T-cell (primary cell): ENCODE results near the gene ZNF385A. TPM values are rescaled to one million over a fixed set of nuclear protein-coding genes. Genes with fewer than 3 reads are reported as not detected.

ENCODE experiments used
- ATAC-seq, 4 experiments: fragments of 200-7000 bp in 3 of 4; fragments of 150-1000 bp in 1 of 4; cut with Tn5 transposase; replicated peaks in 1 of 4; 1 replicate in 3 of 4; 2 replicates in 1 of 4; pipeline ENCODE4 v1.10.0; 2021; ENCODE audit warnings: moderate library complexity in 3 of 4, mild to moderate bottlenecking in 2 of 4, moderate number of reproducible peaks in 1 of 4
- CTCF ChIA-PET, 2 donors: fragments of 300-600 bp; sonication (Branson Sonifier 250); formaldehyde crosslinking; loops; one replicate each; lab custom pipeline; 2022; ENCODE audit warnings: antibody characterized with exemption in 2 of 2; lab: Charles Lee
- POLR2A ChIA-PET, 2 donors: fragments of 300-600 bp; sonication (Branson Sonifier 250); formaldehyde crosslinking; loops; one replicate each; lab custom pipeline; 2022; ENCODE audit warnings: antibody characterized with exemption in 2 of 2; lab: Charles Lee
- DNase-seq, 35 experiments: peaks; one replicate each; pipeline versions ENCODE4 v3.0.0 to v3.0.0-alpha.2; 2013 to 2023
- H3K27ac ChIP-seq: one replicate; pipeline ENCODE4 v1.5.1; 2013; ENCODE audit warnings: low read length
- H3K27me3 ChIP-seq, 2 experiments: replicated peaks in 1 of 2; 1 replicate in 1 of 2; 2 replicates in 1 of 2; pipeline versions ENCODE4 v1.6.1 to v1.7.0; 2013; ENCODE audit warnings: low read length in 1 of 2, mixed read lengths in 1 of 2; ENCODE audit not compliant: control insufficient read depth in 2 of 2, insufficient read depth in 2 of 2; ENCODE audit errors: extremely low read depth in 1 of 2
- H3K36me3 ChIP-seq, 2 donors: 1 replicate in 1 of 2; 2 replicates in 1 of 2; pipeline versions ENCODE4 v1.6.1 to v1.7.0; 2013; ENCODE audit warnings: low read length in 1 of 2; ENCODE audit not compliant: control insufficient read depth in 2 of 2, insufficient read depth in 1 of 2; ENCODE audit errors: extremely low read depth in 1 of 2
- H3K4me1 ChIP-seq, 2 experiments: 1 replicate in 1 of 2; 2 replicates in 1 of 2; pipeline versions ENCODE4 v1.6.1 to v1.7.0; 2013; ENCODE audit warnings: low read length in 2 of 2, mixed read lengths in 1 of 2; ENCODE audit not compliant: insufficient read depth in 2 of 2, control insufficient read depth in 1 of 2; ENCODE audit errors: extremely low read depth in 1 of 2
- H3K4me3 ChIP-seq, 2 donors: 1 replicate in 1 of 2; 2 replicates in 1 of 2; pipeline versions ENCODE4 v1.5.1 to v1.7.0; 2013; ENCODE audit warnings: mild to moderate bottlenecking in 2 of 2, low read length in 1 of 2, moderate library complexity in 1 of 2; ENCODE audit not compliant: control insufficient read depth in 1 of 2; ENCODE audit errors: extremely low read depth in 1 of 2
- H3K9me3 ChIP-seq: 2 replicates; pipeline ENCODE4 v1.7.0; 2013
- H3K27ac Mint-ChIP-seq, 2 donors: one replicate each; pipeline ENCODE4 v1.8.0; 2020 to 2021; ENCODE audit warnings: mild to moderate bottlenecking in 2 of 2, mixed read lengths in 2 of 2
- H3K27me3 Mint-ChIP-seq, 2 donors: one replicate each; pipeline ENCODE4 v1.8.0; 2021 to 2022; ENCODE audit warnings: mixed read lengths in 2 of 2
- H3K36me3 Mint-ChIP-seq: one replicate; pipeline ENCODE4 v1.8.0; 2021; ENCODE audit warnings: mixed read lengths
- H3K4me1 Mint-ChIP-seq, 3 donors: one replicate each; pipeline ENCODE4 v1.8.0; 2020 to 2022; ENCODE audit warnings: mixed read lengths in 3 of 3, mild to moderate bottlenecking in 1 of 3
- H3K4me3 Mint-ChIP-seq, 3 donors: one replicate each; pipeline ENCODE4 v1.8.0; 2020 to 2022; ENCODE audit warnings: mild to moderate bottlenecking in 3 of 3, mixed read lengths in 3 of 3, moderate library complexity in 3 of 3
- H3K9me3 Mint-ChIP-seq, 3 donors: one replicate each; pipeline ENCODE4 v1.8.0; 2020 to 2022; ENCODE audit warnings: mixed read lengths in 3 of 3
- WGBS: methylation state at CpG from one replicate; pipeline ENCODE4 v1.1.5; 2013; ENCODE audit warnings: missing lambda C conversion rate; ENCODE audit not compliant: insufficient coverage; 5-methylcytosine and 5-hydroxymethylcytosine counted together
- total RNA-seq, 35 experiments: library from RNA in 6 of 35; stranded (reverse) in 6 of 35; fragments of 120-200 nt in 1 of 35; gene quantifications; one replicate each; pipeline versions ENCODE4 v1.2.1 to v1.2.4 and lab custom pipeline; 2013 to 2026

ZNF385A gene, protein sequence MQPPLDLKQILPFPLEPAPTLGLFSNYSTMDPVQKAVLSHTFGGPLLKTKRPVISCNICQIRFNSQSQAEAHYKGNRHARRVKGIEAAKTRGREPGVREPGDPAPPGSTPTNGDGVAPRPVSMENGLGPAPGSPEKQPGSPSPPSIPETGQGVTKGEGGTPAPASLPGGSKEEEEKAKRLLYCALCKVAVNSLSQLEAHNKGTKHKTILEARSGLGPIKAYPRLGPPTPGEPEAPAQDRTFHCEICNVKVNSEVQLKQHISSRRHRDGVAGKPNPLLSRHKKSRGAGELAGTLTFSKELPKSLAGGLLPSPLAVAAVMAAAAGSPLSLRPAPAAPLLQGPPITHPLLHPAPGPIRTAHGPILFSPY
- total RNA-seq (1 to 10 TPM in 4 of 5 donors, under 1 TPM in 1; 0.90 to 2.7 (median 1.2) TPM), total RNA-seq (lab: John Stamatoyannopoulos, UW) (0 to 5.1 (median 0.38) reads per million in 29 experiments)
- 0.70 TPM for total RNA-seq (2013)

DNA sequence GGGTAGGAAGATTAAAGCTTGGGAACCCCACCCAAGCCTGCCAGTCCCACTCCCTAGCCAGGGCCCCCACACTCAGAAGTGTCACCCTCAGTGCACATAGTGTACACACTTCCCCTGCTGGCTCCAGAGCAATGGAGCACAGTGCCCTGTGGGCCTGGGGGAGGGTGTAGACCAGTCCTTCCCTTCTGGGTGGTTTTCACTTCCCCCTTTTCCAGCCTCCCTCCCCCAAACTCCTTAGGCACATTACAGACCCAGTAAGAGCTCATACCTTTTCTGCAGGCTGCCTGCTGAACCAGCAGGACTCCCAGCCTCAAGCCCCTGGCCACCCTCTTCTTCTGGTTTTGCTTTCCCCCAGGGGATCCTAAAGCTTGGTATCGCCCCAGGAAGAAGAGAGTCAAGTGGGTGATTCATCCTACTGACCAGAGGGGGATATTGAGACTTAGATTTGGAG is at the start of gene ZNF385A:
Gene ZNF385A (minus strand): TSS at position 143 of the 451 bp plus-strand sequence. CDS start 219 bp downstream, outside the sequence.
- ATAC-seq (no peak), DNase-seq (peak in 1 of 35 experiments; percentile 37)
- Mint-ChIP-seq H3K4me1 (peaks cover 4 to 17% (median 9%) of the 10 kb centered on the region in 3 donors), H3K36me3 (no peaks in the 10 kb centered on the region), H3K27me3 (no peaks in the 10 kb centered on the region), H3K4me3 (no peak within 1 kb of the TSS), H3K9me3 (no peaks in the 10 kb centered on the region), H3K27ac (no peak within 1 kb of the TSS)
- no peaks in the 10 kb centered on the region for H3K36me3 ChIP-seq
- no peaks in the 10 kb centered on the region for H3K9me3 ChIP-seq
- POLR2A ChIA-PET, result no interaction called here
- CTCF ChIA-PET, result interaction anchor here (0.6 to 0.8 kb wide), 2 partner anchors 55 to 87 kb away, joined by 4 to 5 read pairs; no protein-coding TSS in a partner anchor
- peaks cover 0 to 3% of the 10 kb centered on the region in 2 experiments for H3K4me1 ChIP-seq
- WGBS, result no CpG with 5 or more reads among the region's 1 CpG
- peaks cover 0 to 2% of the 10 kb centered on the region in 2 experiments for H3K27me3 ChIP-seq
- no peak within 1 kb of the TSS for H3K4me3 ChIP-seq
- no peak within 1 kb of the TSS for H3K27ac ChIP-seq

GRCh38 chr12:54432815-54433164 is 48.3 kb upstream of the ZNF385A start:
- Mint-ChIP-seq H3K9me3 (no peaks in the 10 kb centered on the region), H3K27me3 (peaks cover 0 to 2% of the 10 kb centered on the region in 2 donors), H3K4me1 (peaks cover 28 to 43% (median 41%) of the 10 kb centered on the region in 3 donors), H3K27ac (no peak overlapping the region), H3K36me3 (no peaks in the 10 kb centered on the region), H3K4me3 (no peak overlapping the region)
- Histone ChIP-seq H3K4me1 (peaks cover 7 to 32% of the 10 kb centered on the region in 2 experiments), H3K27me3 (peaks cover 0 to 6% of the 10 kb centered on the region in 2 experiments), H3K9me3 (no peaks in the 10 kb centered on the region), H3K4me3 (no peak overlapping the region), H3K36me3 (no peaks in the 10 kb centered on the region), H3K27ac (no peak overlapping the region)
- ChIA-PET CTCF (interaction anchor here (0.6 to 5.0 kb wide), 7 partner anchors 10 to 220 kb away, joined by 3 to 28 read pairs (median 3); no protein-coding TSS in a partner anchor), POLR2A (no interaction called here)
- peak in 2 of 35 experiments; percentile 15 to 32 for DNase-seq
- WGBS, result 40% methylated on average over 1 of the region's 4 CpGs
- peak in 1 of 4 experiments; percentile 68 for ATAC-seq

DNA sequence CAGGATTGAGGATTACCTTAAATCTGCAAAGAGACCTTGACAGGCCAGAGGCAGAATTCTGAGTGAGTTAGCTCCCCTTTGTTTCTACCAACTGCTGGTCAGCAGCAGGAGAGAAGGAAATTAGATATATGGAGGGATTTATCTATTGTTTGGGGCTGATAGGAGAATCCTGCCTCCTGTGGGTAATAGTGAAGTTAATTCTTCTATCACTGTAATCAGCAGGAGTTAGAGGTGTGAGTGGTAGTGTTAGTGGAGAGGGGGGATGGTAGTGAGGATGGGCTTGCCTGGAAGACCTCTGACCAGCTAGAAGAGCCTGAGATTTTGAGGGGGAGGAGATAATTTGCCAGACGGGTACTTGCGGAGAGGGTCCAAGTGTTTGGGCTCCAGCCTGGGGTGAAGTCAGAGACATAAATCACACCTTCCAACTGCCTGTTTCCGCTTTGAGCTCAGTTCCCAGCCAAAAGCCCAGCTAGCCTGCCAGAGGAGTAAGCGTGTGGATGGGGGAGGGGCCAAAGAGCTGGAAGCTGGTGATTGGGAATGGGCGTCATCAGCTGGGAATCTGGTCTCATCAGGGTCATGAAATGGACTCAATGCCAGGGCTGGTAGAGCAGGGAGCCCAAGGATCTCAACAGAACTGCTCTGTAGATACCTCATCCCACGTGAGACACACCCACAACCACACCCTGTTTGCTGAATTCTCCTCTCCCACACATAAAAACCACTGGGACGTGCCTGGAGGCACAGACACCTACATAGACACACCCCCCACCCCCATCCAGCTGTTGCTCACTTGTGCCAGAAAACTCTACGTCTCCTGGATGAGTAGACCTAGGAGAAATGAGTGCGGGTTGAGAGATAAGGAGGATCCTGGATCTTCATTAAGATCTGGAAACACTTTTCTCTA is 47.6 kb upstream of the ZNF385A start:
- POLR2A ChIA-PET, result interaction anchor here (0.6 to 0.7 kb wide), 2 partner anchors 18 to 19 kb away, joined by 3 to 5 read pairs; no protein-coding TSS in a partner anchor
- Mint-ChIP-seq H3K9me3 (no peaks in the 10 kb centered on the region), H3K36me3 (no peaks in the 10 kb centered on the region), H3K4me1 (peaks cover 32 to 49% (median 47%) of the 10 kb centered on the region in 3 donors), H3K27ac (peak overlapping the region in 1 of 2 donors; percentile 66), H3K27me3 (peaks cover 0 to 2% of the 10 kb centered on the region in 2 donors), H3K4me3 (no peak overlapping the region)
- H3K9me3 ChIP-seq, result no peaks in the 10 kb centered on the region
- ATAC-seq (no peak), DNase-seq (no peak)
- CTCF ChIA-PET, result interaction anchor here (0.6 to 5.0 kb wide), 10 partner anchors 9 to 219 kb away, joined by 3 to 28 read pairs (median 3); no protein-coding TSS in a partner anchor
- H3K4me1 ChIP-seq, result peaks cover 7 to 35% of the 10 kb centered on the region in 2 experiments
- WGBS, result 50% methylated on average over 2 of the region's 9 CpGs
- no peaks in the 10 kb centered on the region for H3K36me3 ChIP-seq
- no peak overlapping the region for H3K4me3 ChIP-seq
- peaks cover 0 to 8% of the 10 kb centered on the region in 2 experiments for H3K27me3 ChIP-seq
- no peak overlapping the region for H3K27ac ChIP-seq

DNA sequence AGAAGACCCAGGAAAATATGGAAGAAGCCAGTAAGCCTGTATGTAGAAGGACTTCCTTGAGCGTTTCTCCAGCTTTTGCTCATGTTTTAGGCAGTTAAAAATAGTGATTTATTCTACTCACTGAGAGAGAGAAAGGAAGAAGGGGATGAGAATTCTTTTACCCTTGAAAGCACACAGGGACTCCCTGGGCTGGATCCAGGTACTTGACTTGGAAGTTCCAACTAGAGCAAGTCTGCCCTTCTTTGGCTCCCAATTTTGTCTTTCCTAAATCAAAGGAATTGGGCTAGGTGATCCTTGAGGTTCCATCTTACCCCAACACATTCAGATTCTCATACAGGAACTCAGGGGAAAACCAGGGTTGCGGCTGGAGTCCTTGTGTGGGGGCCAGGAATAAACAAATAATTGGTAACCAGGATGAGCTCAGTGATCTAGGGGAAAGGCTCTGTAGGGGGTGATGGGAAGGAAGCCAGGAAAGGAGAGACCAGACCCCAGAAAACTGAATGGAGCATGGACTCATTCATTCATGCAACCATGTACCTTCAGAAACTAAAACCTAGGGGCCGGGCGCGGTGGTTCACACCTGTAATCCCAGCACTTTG is 46.0 kb upstream of the ZNF385A start:
- no peak overlapping the region for H3K4me3 ChIP-seq
- no peaks in the 10 kb centered on the region for H3K36me3 ChIP-seq
- H3K27ac ChIP-seq, result no peak overlapping the region
- DNase-seq (no peak), ATAC-seq (no peak)
- ChIA-PET CTCF (interaction anchor here (1.0 to 5.0 kb wide), 5 partner anchors 19 to 33 kb away, joined by 3 to 28 read pairs (median 3); no protein-coding TSS in a partner anchor), POLR2A (no interaction called here)
- peaks cover 7 to 35% of the 10 kb centered on the region in 2 experiments for H3K4me1 ChIP-seq
- Mint-ChIP-seq H3K9me3 (no peaks in the 10 kb centered on the region), H3K4me1 (peaks cover 32 to 59% (median 47%) of the 10 kb centered on the region in 3 donors), H3K27ac (no peak overlapping the region), H3K27me3 (peaks cover 0 to 10% of the 10 kb centered on the region in 2 donors), H3K36me3 (no peaks in the 10 kb centered on the region), H3K4me3 (no peak overlapping the region)
- no peaks in the 10 kb centered on the region for H3K9me3 ChIP-seq
- WGBS, result 100% methylated on average over 3 of the region's 5 CpGs
- peaks cover 0 to 16% of the 10 kb centered on the region in 2 experiments for H3K27me3 ChIP-seq

GRCh38 chr12:54429014-54429471 is 44.5 kb upstream of the ZNF385A start:
- Histone ChIP-seq H3K4me3 (no peak overlapping the region), H3K27ac (no peak overlapping the region), H3K4me1 (peaks cover 7 to 35% of the 10 kb centered on the region in 2 experiments), H3K9me3 (no peaks in the 10 kb centered on the region), H3K27me3 (peaks cover 0 to 17% of the 10 kb centered on the region in 2 experiments), H3K36me3 (no peaks in the 10 kb centered on the region)
- H3K4me3 Mint-ChIP-seq, result no peak overlapping the region
- H3K4me1 Mint-ChIP-seq, result peaks cover 32 to 58% (median 47%) of the 10 kb centered on the region in 3 donors
- ATAC-seq (no peak), DNase-seq (no peak)
- no CpG with 5 or more reads among the region's 3 CpGs for WGBS
- CTCF ChIA-PET, result interaction anchor here (0.5 to 2.3 kb wide), 11 partner anchors 11 to 454 kb away, joined by 3 to 9 read pairs (median 4); partner anchors contain the start of gene HOTAIR (in 1 of the 2)
- peaks cover 0 to 12% of the 10 kb centered on the region in 2 donors for H3K27me3 Mint-ChIP-seq
- no peaks in the 10 kb centered on the region for H3K9me3 Mint-ChIP-seq
- POLR2A ChIA-PET, result interaction anchor here in 1 of 2 donors (0.6 kb wide), 1 partner anchor 170 kb away, joined by 3 read pairs; no protein-coding TSS in a partner anchor
- H3K36me3 Mint-ChIP-seq, result no peaks in the 10 kb centered on the region
- no peak overlapping the region for H3K27ac Mint-ChIP-seq
